Stimulated activated CD8-positive, alpha-beta memory T cell treated with anti-CD3 and anti-CD28 coated beads, Interleukin-15, amount 100 ng/mL, for 24 hours (primary cell): Measurements from ENCODE around the gene LRBA.

ENCODE experiments used
- DNase-seq: peaks from one replicate; pipeline ENCODE4 v3.0.0-alpha.2; 2020; ENCODE audit warnings: low read depth

Gene LRBA

GRCh38 chr4:150874338-150875226 is 140.5 kb downstream of the LRBA start:
- no peak for DNase-seq

GRCh38 chr4:150867148-150867547 is 147.9 kb downstream of the LRBA start:
- DNase-seq = no peak

- no peak for DNase-seq
Observed at GRCh38 chr4:150863456-150863855, 151.6 kb downstream of the LRBA start.

GRCh38 chr4:150862829-150863228 is 152.3 kb downstream of the LRBA start:
- DNase-seq = no peak

GRCh38 chr4:150859453-150859852 is 155.6 kb downstream of the LRBA start:
- no peak for DNase-seq

- no peak for DNase-seq
Observed at GRCh38 chr4:150855981-150856510, 159.0 kb downstream of the LRBA start.

- DNase-seq = no peak
Observed at GRCh38 chr4:150854600-150854999, 160.5 kb downstream of the LRBA start.

GRCh38 chr4:150853882-150854281 is 161.2 kb downstream of the LRBA start:
- no peak for DNase-seq

- DNase-seq = no peak
Observed at GRCh38 chr4:150852216-150852615, 162.9 kb downstream of the LRBA start.

GRCh38 chr4:150849016-150849415 is 166.1 kb downstream of the LRBA start:
- no peak for DNase-seq

- no peak for DNase-seq
Observed at GRCh38 chr4:150828159-150828558, 186.9 kb downstream of the LRBA start.

- no peak for DNase-seq
Observed at GRCh38 chr4:150827226-150827625, 187.9 kb downstream of the LRBA start.

- DNase-seq = no peak
Observed at GRCh38 chr4:150826306-150826705, 188.8 kb downstream of the LRBA start.

GRCh38 chr4:150822407-150822806 is 192.7 kb downstream of the LRBA start:
- DNase-seq = no peak

- no peak for DNase-seq
Observed at GRCh38 chr4:150821641-150822040, 193.4 kb downstream of the LRBA start.

- DNase-seq = no peak
Observed at GRCh38 chr4:150820409-150820808, 194.7 kb downstream of the LRBA start.

- no peak for DNase-seq
Observed at GRCh38 chr4:150818661-150819060, 196.4 kb downstream of the LRBA start.

GRCh38 chr4:150817804-150818528 is 197.1 kb downstream of the LRBA start:
- DNase-seq = no peak

GRCh38 chr4:150817017-150817416 is 198.1 kb downstream of the LRBA start:
- no peak for DNase-seq

- no peak for DNase-seq
Observed at GRCh38 chr4:150816491-150816890, 198.6 kb downstream of the LRBA start.

- no peak for DNase-seq
Observed at GRCh38 chr4:150814873-150815272, 200.2 kb downstream of the LRBA start.

GRCh38 chr4:150805183-150806025 is 209.7 kb downstream of the LRBA start:
- no peak for DNase-seq
